Lower leg skin (tissue), 4 donors: ENCODE results near the gene HSPB6. TPM values are rescaled to one million over a fixed set of nuclear protein-coding genes. Genes with fewer than 3 reads are reported as not detected.

ENCODE experiments used
- DNase-seq, 2 donors: peaks; one replicate each; pipeline ENCODE4 v3.0.0-alpha.2; 2019; ENCODE audit warnings: low spot score in 2 of 2
- H3K4me3 ChIP-seq: fragments of 200-600 bp; sonication (generic); 2 replicates; pipeline ENCODE4 v1.5.1; 2017; ENCODE audit warnings: mild to moderate bottlenecking, low read depth; ENCODE audit not compliant: poor library complexity, severe bottlenecking
- POLR2A ChIP-seq, 2 donors: fragments of 450-650 bp; IDR thresholded peaks; one replicate each; pipeline ENCODE4 v1.6.1; 2016 to 2017; ENCODE audit warnings: antibody characterized with exemption in 2 of 2, mild to moderate bottlenecking in 1 of 2, moderate library complexity in 1 of 2
- WGBS, 2 donors: methylation state at CpG; one replicate each; pipeline ENCODE4 v1.1.5; 2018; 5-methylcytosine and 5-hydroxymethylcytosine counted together
- intact Hi-C: fragments of 100-400 bp; cut with DNase I; formaldehyde crosslinking; loops from one replicate; pipeline ENCODE4 v1.15.0; 2023; ENCODE audit warnings: low total_unique reads
- total RNA-seq, 4 donors: library from RNA; depleted of rRNA; stranded (reverse); fragments of >200 nt; gene quantifications; one replicate each; pipeline ENCODE4 v1.1.0, GENCODE V29; 2016
- TF ChIP-seq, protein P1 (sequence below), 3 donors: fragments of 450-650 bp; IDR thresholded peaks; one replicate each; pipeline ENCODE4 v1.5.1; 2016; ENCODE audit warnings: antibody characterized with exemption in 3 of 3, mild to moderate bottlenecking in 3 of 3, moderate library complexity in 2 of 3

The HSPB6 gene
- total RNA-seq, 4 donors from 2014 or later, result 2.5 to 9.4 (median 3.9) TPM

GRCh38 chr19:35745328-35746086 lies 11.3 kb downstream of the HSPB6 start, which contains the start of the genes PSENEN and U2AF1L4:
TSS of gene PSENEN (plus strand) at chr19:35745651. CDS start at chr19:35745931, 280 bp downstream.
TSS of gene U2AF1L4 (minus strand) at chr19:35745418. CDS start at chr19:35745391, 27 bp downstream.
- TF ChIP-seq, protein P1, sequence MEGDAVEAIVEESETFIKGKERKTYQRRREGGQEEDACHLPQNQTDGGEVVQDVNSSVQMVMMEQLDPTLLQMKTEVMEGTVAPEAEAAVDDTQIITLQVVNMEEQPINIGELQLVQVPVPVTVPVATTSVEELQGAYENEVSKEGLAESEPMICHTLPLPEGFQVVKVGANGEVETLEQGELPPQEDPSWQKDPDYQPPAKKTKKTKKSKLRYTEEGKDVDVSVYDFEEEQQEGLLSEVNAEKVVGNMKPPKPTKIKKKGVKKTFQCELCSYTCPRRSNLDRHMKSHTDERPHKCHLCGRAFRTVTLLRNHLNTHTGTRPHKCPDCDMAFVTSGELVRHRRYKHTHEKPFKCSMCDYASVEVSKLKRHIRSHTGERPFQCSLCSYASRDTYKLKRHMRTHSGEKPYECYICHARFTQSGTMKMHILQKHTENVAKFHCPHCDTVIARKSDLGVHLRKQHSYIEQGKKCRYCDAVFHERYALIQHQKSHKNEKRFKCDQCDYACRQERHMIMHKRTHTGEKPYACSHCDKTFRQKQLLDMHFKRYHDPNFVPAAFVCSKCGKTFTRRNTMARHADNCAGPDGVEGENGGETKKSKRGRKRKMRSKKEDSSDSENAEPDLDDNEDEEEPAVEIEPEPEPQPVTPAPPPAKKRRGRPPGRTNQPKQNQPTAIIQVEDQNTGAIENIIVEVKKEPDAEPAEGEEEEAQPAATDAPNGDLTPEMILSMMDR (IDR thresholded peaks at IDR 0.05), result no peak
- no peak for TF ChIP-seq POLR2A (IDR thresholded peaks at IDR 0.05)
- intact Hi-C loops, result no loop called here
- peak; percentile 98 to 99 for DNase-seq
- 0% methylated on average over 39 to 40 of the region's 40 CpGs for WGBS, 2 donors
- H3K4me3 ChIP-seq, result peak within 1 kb of the TSS; percentile 86

DNA sequence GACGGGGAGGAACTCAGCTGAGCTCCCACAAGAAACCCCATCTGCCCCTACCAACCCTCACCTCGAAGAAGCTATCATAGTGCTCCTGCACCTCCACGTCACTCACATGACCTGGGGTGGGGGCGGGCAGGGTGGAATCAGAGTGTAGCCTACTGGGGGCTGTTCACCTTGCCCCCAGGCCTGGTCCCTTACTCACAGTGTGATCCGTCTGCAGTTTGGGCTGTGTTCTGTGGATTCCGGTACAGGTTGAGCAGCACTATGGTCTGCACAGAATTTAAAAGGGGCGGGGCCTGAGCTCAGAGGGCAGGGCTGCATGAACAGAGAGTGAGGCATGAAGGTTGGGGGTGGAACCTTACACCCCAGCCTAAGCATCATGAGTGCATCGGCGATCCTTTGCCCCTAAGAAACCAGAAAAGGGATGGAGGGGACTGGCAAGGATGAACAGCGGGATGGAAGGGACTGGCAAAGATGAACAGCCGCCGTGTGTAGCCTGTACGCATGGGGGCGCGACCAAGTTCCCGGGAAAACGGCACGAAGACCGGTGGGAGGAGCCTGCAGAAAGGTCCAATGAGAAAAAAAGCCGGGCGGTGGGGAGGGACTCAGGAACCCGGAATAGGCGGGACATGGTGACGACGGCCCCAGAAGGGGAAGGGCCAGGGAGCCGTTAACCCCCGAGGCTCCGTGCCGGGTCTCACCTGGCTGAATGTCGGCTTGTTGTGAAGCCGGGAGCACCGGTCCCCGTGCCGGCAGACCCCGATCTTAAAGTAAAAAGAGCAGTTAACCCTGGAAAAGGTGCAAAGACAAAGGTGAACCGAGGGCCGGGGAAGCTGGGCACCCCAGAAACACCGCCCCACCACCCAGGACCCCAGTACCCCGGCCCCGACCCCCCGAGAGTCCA lies 12.2 kb downstream of the HSPB6 start:
- no peak for TF ChIP-seq POLR2A (IDR thresholded peaks at IDR 0.05)
- TF ChIP-seq, protein P1 (IDR thresholded peaks at IDR 0.05), result no peak
- intact Hi-C loops, result no loop called here
- peak; percentile 96 to 99 for DNase-seq
- peak overlapping the region; percentile 86 for H3K4me3 ChIP-seq
- WGBS, 2 donors, result 7 to 9% methylated on average over 39 to 41 of the region's 41 CpGs

- 86 to 87% methylated on average over 19 of the region's 19 CpGs for WGBS, 2 donors
- no peak for TF ChIP-seq POLR2A (IDR thresholded peaks at IDR 0.05)
- TF ChIP-seq, protein P1 (IDR thresholded peaks at IDR 0.05), result no peak
- H3K4me3 ChIP-seq, result no peak overlapping the region
- DNase-seq, result no peak
- intact Hi-C loops, result no loop called here
Measured at GRCh38 chr19:35743640-35744429, 13.0 kb downstream of the HSPB6 start.

DNA sequence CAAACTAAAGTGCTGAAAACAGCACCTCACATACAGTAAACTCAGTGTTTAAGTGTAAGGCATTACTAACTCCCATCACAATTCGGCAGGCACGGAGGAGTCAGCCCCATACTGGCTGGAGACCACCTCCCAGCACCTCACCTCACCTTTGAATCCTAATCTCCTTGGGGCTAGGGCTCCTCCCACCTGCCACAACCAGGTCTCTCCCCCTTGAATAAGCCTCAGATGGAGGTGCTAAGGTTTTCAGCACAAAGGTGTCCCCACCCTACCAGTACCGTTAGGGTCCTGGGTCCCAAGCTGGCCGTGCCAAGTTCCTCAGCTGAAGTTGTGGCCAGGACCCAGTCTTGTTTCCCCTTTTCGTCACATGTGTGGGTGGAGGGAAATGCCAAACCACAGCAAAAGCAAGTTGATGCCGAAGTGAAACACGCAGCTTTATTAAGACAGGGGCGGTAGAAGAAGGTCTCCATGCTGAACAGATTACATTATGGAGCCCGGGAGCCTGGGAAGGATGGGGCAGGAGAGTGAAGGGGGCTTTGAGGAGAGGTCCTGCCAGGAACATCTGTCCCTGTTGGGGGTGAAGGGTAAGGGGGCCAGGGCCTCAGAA lies 14.6 kb downstream of the HSPB6 start, which contains the start of gene IGFLR1:
Gene IGFLR1 (minus strand): TSS at position 332 of the 604 bp plus-strand sequence. CDS start 1,272 bp downstream, outside the sequence.
- no peak for TF ChIP-seq POLR2A (IDR thresholded peaks at IDR 0.05)
- TF ChIP-seq, protein P1 (IDR thresholded peaks at IDR 0.05), result no peak
- 73 to 78% methylated on average over 9 of the region's 9 CpGs for WGBS, 2 donors
- no peak within 1 kb of the TSS for H3K4me3 ChIP-seq
- DNase-seq, result peak in 1 of 2 donors; percentile 47
- intact Hi-C loops, result no loop called here

GRCh38 chr19:35741203-35741515 lies 15.7 kb downstream of the HSPB6 start:
- TF ChIP-seq, protein P1 (IDR thresholded peaks at IDR 0.05), result no peak
- TF ChIP-seq POLR2A (IDR thresholded peaks at IDR 0.05), result no peak
- DNase-seq, result no peak
- 1 to 14% methylated on average over 11 to 12 of the region's 12 CpGs for WGBS, 2 donors
- intact Hi-C loops, result no loop called here
- H3K4me3 ChIP-seq, result no peak overlapping the region
